Stimulated activated CD4-positive, alpha-beta T cell treated with anti-CD3 and anti-CD28 coated beads, Interleukin-15, amount 100 ng/mL, for 48 hours (primary cell): Measurements from ENCODE around the gene KLRC2.
"Not testable (repeated sequence)": the region's sequence is repeated elsewhere in the genome, so short reads cannot be mapped to it uniquely, and the experiment has no call there.

Source experiments
- DNase-seq, 2 donors: peaks; one replicate each; pipeline ENCODE4 v3.0.0-alpha.2; 2020; ENCODE audit warnings: low read depth in 2 of 2

KLRC2 gene

DNA sequence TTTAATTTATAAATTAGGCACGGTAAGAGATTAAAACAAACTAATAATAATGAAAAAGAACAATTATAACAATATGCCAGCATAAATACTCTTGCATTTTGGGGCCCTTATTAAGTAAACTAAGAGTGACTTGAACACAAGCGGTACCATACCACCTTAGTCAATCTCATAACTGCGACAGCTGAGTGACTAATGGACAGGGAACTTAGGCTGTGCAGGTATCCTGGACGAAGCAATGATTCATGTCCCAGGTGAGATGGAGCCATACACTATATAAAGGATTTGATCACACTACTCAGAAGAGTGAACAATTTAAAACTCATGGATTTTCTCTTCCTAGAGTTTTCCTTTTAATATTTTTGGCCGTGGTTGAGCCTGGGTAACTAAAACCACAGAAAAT is 30.5 kb downstream of the KLRC2 start:
- DNase-seq: no peak

DNA sequence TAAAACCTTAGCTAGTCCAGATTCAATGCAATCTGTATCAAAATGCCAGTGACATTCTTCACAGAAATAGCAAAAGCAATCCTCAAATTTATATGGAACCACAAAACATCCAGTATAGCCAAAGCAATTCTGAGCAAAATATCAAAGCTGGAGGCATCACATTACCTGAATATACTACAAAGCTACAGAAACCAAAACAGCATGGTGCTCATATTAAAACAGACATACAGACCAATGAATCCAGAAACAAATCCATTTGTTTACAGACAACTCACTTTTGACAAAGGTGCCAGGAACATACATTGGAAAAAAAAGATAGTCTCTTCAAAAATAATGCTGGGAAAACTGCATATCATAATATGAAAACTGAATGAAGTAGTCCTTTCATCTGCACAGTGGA is 31.0 kb downstream of the KLRC2 start:
- DNase-seq: no peak

DNA sequence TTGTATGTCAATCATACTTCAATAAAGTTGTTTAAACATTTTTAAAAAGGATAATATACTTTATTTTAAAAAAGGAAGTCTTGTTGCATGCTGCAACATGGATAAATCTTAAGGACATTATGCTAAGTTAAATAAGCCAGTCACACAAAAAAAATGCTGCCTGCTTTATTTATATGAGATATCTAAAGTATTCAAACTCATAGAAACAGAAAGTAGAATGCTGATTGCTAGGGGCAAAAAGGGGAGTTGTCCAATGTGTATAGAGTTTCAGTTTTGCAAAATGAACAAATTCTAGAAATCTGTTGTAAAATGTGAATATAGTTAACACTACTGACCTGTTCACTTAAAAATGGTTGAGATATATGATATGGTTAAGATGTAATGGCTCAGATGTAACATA is 35.0 kb downstream of the KLRC2 start:
- DNase-seq: no peak

DNA sequence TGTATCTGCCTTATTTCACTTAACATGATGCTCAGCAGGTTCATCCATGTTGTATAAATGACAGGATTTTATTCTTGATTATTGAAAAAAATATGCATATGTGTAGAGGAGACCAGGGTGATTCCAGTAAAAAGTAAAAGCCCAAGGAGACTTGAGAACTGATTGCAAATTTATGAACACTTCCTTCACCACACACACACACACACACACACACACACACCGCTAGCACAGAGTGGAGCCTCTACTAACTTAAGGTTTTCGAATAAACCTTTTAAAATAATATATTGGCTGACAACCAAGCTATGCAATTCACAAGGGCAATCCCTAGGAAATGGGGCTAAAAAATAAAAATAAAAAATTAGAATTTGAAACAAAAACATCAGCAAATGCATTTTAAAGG is 37.6 kb downstream of the KLRC2 start:
- no peak for DNase-seq

DNA sequence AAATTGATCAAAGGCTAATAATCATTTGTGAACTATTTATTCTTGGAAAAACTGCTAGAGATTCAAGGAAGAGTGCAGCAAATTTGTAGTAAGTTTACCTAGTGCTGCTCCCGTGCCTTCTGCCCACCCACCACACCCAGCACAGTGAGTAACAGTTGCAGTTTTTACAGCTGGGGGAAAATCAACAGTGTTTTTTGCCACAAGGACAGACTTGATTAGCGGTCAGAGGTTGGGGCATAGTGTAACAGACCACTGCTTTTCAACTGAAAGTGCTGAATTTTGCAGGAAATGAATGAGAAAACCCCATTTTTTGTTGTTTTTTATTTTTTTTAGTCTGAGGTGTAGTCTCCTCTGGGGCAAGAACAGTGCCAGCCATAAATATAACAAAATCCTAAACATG is 38.5 kb downstream of the KLRC2 start:
- no peak for DNase-seq

DNA sequence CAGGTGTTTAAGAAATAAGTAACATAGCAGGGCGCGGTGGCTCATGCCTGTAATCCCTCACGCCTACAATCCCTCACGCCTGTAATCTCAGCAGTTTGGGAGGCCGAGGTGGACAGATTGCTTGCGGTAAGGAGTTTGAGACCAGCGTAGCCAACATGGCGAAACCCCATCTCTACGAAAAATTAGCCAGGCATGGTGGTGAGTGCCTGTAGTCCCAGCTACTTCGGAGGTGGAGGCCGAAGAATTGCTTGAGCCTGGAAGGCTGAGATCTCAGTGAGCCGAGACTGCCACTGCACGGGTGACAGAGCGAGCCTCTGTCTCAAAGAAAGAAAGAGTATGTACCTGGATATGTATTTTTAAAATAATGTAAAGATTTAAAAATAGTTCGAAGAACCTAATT is 39.6 kb downstream of the KLRC2 start:
- not testable (repeated sequence) for DNase-seq

DNA sequence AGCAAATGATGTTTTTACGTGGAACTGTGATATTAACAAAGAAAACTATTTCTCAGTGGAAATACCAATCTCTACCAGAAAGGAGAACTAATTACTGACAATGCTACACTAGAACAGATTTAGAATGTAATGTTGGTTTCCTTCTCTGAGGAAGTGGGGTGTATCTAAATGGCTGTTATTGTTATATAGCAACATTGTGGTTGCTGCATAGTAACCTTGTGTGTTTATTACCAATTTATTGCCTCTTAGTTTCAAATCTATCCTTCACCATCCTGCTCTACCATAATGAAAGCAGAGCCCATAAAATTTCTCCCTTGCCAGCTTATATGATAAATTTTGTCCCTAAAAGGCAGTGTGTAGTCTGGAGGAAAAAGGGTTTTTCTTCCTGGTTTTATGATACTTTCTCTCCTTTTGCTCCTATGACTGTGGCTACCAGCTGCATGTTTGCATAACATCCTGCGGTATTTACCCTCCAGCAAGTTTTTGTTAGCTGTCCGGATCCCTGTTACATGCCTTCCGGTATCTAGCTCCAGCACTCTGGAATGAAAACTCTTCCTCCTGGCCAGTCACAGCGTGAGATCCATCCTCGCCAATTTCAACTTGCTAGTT is 40.3 kb downstream of the KLRC2 start:
- DNase-seq: no peak

DNA sequence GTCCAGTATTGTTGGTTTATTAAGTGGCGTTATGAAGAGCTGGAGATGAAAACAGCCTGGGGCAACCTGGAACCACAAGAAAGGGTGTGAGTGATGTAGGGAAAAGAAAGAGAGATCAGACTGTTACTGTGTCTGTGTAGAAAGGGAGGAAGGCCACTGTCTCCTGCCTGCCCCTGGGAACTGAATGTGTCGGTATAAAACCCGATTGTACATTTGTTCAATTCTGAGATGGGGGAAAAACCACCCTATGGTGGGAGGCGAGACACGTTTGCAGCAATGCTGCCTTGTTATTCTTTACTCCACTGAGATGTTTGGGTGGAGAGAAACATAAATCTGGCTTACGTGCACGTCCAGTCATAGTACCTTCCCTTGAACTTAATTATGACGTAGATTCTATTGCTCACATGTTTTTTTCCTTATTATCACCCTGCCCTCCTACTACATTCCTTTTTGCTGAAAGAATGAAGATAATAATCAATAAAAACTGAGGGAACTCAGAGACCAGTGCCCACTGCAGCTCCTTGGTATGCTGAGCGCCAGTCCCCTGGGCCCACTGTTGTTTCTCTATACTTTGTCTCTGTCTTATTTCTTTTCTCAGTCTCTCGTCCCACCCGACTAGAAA is 41.2 kb downstream of the KLRC2 start:
- not testable (repeated sequence) for DNase-seq

DNA sequence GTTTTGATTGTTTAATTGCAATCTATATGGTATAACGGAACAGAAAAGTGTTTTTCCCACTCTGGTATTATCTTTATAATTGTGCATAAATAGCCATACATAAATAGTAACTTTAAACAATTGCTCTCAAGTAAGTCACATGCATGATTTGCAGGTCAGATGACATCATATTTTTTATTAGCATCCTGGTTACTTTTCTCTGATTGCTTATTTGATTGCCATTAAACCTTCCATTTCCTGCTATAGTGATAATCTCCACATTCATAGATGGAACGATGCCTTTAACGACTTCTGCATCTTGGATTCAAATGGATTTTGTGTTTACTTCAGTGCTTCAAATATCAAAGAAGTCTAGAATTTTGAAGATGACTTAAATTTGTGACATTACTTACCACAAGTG is 42.5 kb downstream of the KLRC2 start:
- DNase-seq: no peak

DNA sequence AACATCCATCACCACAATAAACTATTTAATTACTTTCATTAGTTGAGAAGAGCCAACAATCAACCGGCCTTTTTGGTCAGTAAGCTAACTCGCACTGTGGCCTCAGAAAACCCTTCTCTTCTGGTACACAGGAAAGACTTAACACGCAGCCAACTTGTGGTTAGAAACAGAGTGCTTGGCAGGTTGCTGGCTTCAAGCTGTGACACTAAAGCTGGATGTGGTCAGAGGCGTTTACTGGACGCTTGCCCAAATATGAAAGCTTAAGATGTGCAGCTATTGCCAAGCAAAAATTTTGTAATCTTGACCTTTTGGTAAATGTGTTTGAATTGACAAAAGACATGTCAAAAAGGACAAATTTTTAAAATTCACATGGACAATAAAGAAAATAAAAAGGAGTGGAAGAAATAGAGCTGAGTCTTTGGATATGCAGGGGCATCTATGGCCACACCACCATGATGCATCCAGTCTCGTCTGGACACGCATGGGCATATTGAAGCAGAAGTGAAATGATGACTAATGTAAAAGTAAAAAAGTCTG is 43.3 kb downstream of the KLRC2 start:
- no peak for DNase-seq

DNA sequence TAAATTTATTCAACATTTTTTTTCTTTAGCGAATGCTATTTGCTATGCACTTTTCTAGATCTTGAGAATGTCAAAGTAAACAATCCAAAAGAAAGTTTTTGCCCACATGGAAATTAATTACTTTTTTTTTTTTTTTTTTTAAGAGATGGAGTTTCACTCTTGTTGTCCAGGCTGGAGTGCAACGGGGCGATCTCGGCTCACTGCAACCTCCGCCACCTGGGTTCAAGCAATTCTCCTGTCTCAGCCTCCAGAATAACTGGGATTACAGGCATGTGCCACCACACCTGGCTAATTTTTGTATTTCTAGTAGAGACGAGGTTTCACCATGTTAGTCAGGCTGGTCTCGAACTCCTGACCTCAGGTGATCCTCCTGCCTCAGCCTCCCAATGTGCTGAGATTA is 44.8 kb downstream of the KLRC2 start:
- DNase-seq: not testable (repeated sequence)

DNA sequence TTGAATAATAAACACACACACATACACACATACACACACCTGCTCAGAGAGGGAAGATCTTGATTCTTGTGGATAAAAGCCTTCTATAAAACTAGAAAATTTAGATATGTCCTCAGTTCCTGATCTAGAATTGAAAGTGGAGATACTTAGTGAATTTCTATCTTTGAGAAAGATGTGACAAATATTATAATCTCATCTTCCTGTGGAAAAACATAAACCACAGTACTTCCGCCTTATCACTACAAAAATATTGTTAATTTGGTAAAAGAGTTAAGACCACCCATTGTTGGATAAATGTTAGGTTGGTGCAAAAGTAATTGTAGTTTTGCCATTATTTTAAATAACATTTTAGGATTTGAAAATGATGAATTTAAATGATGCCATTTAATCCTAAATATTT is 45.9 kb downstream of the KLRC2 start, which contains the start of gene KLRK1:
Gene KLRK1, minus strand, starts transcription at position 138 of the 400 bp plus-strand sequence. CDS start 1,231 bp downstream, outside the sequence.
- no peak for DNase-seq

DNA sequence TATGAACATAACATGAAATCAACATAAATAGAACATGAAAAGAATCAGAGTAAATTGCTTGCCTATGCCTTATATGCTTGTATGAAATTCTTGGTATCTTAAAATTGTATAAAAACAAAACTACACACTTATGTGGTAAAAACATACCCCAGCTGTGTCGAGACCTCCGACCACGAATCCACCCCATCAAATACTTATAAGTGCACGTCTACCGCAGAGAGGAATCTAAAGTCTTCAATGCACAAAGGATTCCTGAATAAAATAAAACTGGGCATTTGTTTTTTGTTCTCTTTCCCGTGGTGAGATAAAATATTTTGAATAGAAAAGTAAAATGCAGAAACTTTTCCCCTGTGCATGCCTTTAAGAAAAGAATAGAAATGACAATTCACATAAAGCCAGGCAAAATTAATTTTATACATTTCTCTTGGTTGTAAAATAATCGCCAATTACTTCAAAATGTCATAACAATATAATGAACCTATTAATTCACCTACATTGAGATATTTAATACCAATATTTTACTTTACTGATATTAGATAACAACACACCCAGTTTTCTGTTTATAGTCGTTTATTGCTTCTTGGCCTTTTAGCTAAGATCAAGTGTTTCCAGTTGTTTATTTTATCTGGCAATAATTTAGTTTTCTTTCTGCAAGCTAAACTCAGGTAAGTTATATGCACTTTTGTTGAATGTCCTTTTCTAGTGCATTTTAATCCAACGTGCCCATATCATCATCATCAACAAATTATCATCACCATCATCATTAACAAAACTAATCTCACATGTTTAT is 47.0 kb downstream of the KLRC2 start:
- DNase-seq: no peak

DNA sequence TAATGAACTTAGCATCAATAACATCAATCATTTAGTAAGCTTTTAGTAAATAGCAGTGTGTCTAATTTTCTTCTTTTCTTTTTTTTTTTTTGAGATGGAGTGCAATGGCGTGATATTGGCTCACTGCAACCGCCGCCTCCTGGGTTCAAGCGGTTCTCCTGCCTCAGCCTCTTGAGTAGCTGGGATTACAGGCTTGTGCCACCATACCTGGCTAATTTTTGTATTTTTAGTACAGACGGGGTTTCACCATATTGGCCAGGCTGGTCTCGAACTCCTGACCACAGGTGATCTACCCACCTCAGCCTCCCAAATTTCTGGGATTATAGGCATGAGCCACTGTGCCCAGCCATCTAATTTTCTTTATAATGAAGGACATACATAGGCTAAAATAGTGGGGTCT is 48.3 kb downstream of the KLRC2 start:
- not testable (repeated sequence) for DNase-seq

DNA sequence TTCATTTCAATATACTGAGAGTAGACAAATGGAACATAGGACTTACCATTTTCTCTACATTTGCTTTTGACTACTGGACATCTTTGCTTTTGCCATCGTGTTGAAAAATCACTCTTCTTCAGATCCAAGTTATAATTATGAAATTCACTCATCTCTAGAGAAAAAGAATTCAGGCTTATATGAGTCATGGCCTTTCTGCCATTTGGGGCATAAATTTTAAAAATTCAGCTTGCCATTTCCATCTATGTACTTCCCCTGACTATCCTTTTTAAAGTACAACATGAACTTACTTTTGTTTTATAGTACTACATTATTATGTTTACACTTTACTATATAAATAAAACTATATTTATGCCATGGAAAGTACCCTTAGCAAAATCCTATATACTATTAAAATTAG is 49.0 kb downstream of the KLRC2 start:
- no peak for DNase-seq

DNA sequence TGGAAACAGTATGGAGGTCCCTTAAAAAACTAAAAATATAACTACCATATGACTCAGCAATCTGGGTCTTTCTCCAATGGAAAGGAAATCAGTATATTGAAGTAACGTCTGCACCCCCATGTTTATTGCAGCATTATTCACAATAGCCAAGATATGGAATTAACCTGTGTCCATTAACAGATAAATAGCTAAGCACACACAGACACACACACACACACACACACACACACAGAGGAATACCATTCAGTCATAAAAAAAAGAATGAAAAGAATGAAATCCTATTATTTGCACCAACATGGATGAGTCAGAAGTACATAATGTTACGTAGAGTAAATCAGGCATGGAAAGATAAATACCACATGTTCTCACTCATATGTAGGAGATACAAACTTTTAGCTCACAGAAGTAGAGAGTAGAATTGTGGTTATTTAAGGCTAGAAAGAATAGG is 50.6 kb downstream of the KLRC2 start:
- DNase-seq: no peak

DNA sequence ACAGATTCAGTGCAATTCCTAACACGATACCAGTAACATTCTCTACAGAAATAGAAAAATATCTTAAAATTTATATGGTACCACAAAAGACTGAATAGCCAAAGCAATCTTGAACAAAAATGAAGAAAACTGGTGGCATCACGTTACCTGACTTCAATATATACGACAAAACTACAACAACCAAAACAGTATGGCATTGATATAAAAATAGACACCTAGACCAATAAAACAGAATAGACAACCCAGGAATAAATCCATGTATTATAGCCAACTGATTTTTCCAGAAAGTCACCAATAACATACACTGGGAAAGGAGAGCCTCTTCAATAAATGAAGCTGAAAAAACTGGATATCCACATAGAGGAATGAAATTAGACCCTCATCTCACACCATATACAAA is 51.6 kb downstream of the KLRC2 start:
- no peak for DNase-seq

DNA sequence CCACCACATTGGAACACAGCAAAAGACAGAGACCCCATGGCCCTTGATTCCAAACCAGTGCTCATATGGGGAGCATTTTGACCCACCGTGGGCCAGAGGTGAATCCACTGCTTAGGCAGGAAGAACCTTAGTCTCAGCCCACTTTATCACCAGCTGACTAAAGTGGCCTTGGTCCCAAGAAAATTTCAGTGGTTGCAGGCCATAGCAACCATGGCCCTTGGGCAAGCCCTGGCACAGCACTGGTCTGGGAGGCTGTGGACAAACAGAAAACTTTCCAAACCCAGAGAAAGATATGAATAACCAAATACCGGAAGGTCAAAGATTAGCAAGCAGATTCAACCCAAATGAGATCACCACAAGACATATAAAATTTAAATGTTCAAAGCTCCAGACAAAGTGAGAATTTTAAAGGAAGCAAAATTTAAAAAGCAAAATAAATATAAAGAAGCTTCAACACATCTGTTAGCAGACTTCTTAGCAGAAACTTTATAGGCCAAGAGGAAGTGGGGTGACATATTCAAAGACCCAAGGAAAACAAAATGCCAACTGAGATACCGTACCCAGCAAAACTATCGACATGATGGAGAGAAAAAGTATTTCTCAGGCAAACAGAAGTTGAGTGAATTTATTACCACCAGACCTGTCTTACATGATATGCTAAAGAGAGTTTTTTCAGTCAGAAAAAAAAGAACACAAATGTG is 53.7 kb downstream of the KLRC2 start:
- no peak for DNase-seq
